HG03571 (cell line): ENCODE results near the gene CELF2.
"Not testable (repeated sequence)": the region's sequence is repeated elsewhere in the genome, so short reads cannot be mapped to it uniquely, and the experiment has no call there.

Experiments
- ATAC-seq: cut with Tn5 transposase; IDR thresholded peaks from one replicate; pipeline ENCODE4 v1.9.1; 2021; ENCODE audit not compliant: unreplicated experiment

The CELF2 gene

DNA sequence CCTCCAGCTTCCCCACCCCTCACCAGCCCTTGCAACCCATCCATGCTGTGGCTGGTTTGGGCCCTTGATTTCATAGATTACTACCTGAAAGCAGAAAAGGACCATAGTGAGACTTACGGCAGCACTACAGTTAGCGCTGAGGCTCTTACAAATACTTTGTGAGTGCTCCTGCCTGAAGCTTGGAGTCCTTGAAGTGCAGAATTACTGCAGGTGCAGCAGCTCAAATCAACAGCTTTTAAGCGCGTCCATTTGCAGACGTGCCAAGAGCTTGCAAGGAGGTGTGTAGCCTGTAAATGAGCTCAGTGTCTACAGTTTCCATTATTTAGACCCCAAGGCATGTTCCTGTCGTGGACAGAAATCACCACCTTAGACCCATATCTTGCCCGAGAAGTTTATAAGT, 103.0 kb downstream of the CELF2 start:
- ATAC-seq = no peak

DNA sequence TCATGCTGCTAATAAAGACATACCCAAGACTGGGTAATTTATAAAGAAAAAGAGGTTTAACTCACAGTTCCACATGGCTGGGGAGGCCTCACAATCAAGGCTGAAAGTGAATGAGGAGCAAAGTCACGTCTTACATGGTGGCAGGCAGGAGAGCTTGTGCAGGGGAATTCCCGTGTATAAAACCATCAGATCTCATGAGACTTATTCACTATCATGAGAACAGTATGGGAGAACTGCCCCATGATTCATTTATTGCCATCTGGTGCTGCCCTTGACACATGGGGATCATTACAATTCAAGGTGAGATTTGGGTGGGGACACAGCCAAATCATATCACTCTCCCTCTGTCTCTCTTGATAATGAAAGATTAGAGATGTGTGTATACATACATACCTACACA, 106.2 kb downstream of the CELF2 start:
- ATAC-seq = not testable (repeated sequence)

DNA sequence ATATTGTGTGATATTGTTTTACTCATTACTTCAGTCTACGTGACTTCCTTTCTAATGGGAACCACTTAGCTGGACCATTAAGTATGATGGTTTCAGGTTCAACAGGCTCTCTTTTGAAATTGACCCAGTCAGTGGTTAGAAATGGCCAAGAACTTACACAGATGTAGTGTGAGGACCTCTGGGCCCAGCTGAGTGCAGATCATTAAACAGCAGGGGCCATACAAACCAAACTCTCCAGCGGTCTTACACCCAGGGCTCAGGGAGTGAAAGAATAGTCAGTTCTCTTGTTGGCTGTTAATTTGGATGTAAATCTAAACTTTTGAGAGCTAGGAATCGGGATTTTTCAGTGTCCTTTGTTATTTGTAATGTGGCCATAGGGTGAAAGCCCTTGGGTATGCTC, 107.3 kb downstream of the CELF2 start:
- no peak for ATAC-seq

DNA sequence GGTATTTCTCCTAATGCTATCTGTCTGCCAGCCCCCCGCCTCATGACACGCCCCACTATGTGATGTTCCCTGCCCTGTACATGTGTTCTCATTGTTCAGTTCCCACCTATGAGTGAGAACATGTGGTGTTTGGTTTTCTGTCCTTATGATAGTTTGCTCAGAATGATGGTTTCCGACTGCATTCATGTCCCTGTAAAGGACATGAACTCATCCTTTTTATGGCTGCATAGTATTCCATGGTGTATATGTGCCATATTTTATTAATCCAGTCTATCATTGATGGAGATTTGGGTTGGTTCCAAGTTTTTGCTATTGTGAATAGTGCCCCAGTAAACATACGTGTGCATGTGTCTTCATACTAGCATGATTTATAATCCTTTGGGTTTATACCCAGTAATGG, 109.3 kb downstream of the CELF2 start:
- ATAC-seq = not testable (repeated sequence)

DNA sequence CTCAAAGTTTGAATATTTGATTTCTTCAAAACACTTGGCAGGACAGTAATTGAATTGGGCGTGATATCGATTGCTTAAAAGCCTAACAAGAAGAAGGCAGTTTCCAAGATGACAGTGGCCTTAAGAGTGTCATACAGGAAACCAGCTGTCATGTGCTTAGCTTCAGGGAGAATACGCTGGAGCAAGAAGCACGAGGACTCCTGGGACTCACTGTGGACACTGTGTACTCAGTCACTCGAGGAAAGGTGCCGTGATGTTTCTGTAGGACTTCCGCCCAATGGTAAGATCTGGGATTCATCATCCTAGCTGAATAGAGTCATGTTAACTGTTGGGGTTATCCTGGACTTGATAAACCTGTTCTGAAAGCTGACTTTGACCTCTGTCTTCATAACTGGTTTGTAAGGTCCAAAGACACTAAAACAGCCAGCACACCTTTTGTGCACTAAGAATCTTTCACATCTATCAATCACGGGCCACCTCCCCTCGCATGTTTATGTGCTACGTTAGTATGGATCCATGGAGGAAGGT, 113.5 kb downstream of the CELF2 start:
- no peak for ATAC-seq

DNA sequence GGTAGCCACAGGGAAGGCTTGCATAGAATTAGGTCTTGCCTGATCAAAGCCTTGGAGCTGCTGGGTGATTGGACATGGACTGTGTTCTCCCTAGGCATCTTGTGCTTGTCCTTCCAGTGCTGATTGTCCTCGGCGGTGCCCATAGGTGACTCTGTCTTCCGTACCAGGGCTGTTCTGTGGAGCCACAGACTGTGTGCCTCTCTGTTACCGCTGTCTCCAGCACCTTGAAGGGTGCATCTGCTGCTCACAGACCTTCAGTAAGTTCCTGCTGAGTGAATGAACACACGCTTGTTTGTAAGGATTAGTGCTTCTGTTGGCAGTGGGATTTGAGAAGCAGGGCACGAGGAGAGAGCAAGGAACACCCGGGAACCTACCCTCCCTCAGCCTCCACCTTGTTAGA, 116.7 kb downstream of the CELF2 start:
- no peak for ATAC-seq

DNA sequence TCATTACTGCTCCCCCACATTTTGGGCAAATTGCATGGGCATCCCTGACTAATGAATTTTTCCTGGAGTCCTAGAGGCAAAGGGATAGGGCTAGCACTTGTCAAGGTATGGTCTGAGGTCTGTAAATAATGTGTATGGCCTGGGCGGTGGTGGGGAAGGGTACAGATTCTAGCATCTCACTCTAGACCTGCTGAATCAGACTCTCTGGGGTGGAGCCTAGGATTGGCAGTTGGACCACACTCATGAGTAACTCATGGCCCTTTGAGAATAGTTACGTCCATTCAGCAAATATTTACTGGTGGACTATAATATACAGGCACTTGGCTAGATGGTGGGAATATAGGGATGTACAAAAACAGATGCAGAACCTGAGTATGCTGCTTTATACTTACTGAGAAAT, 118.0 kb downstream of the CELF2 start:
- no peak for ATAC-seq

DNA sequence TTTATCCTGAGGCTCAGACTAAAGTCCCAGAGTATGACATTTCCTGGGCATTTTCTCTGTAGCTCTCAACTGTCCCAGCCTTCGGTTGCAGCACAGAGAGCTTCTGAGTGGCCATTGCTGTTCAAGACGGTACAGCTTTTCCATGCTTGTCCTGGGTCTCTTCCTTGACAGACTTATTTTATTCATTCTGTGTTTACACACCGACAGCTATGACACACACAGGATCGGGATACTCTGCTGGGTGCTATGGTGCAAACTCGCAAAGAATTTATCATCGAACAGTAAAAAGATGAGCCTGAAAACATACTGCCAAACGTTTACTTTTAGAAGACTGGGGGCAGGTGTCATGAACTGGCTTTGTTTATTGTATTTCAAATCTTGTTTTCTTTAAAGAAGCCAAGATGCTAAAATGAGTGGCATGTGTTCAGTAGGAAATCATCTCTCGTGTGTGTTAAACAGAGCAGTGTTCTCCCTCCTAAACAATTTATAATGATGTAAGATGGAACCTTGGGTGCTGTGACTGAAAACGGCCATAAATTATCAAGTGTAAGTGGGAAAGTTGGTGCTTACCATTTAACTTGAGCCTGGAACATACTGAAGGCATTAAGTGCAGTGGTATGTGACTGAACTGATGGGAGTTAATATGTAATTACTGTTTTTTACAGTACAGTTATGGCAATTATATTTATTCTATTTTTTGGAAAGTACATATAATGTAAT, 120.8 kb downstream of the CELF2 start:
- no peak for ATAC-seq

DNA sequence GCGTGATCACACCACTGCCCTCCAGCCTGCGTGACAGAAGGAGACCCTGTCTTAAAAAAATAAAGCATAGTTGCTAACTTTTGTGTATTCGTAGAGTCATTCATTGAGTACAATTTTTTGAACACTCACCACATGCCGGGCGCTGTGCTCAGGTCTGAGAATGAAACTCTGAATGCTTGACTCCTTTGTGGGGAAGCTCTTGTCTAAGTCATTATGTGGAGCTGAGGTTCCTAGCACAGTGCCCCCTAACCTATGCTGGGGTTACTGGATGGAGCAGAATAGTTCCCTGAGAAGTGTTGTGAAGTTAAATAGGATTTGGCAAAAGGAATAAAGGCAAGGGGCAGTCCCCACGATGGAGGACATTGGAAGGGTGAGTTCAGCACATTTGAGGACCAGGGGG, 123.3 kb downstream of the CELF2 start:
- ATAC-seq = no peak

DNA sequence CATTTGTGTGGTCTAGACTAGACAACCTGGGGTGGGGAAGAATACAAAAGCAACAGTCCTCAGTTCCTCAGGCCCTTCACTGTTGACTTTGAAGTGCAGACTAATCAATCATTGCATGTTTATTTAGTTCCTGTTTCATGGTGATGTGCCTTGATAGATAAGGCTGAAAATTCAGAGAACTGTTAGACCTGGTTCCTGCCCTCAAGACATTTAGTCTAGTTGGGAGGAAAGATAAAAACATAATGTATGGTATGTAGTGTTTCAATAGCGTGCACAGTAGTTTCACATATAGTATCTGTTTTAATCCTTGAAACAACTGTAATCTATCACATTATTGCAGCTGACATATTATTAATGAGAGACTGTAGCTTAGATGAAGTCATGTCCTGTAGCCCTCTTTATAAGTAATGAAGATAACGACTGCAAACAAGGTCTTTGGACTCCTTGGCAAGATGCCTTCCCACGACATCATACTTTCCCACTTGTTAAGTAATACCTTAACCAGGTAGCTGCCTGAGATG, 124.0 kb downstream of the CELF2 start:
- ATAC-seq = no peak

DNA sequence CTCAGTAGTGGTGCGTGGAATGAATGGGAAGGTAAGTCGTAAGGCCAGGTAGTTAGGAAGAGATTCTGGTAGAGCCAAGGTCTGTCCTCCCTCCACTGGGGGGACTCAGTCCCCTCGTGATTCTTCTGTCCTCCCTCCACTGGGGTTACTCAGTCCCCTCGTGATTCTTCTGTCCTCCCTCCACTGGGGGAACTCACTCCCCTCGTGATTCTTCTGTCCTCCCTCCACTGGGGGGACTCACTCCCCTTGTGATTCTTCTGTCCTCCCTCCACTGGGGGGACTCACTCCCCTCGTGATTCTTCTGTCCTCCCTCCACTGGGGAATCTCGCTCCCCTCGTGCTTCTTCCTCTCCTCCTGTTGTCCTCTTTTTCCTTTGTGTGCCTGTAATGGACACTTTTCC, 125.1 kb downstream of the CELF2 start:
- no peak for ATAC-seq

DNA sequence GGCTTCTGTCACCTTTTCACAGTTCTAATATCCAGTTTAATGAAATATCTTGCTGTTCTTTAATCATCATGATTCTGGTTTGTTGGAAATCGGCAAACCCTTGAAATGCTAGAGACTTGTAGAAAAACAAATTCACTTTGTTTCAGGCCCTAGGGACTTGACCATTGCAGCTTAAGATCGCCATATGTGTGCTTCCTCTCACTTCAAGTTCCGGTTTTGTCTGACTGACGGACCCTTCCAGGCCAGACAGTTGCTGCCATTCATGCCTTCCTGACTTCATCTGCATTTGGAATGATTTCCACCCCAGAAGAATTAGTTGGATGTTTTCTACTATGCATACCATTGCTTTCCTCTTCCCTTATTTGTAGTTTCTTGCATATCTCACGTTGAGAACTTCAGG, 125.6 kb downstream of the CELF2 start:
- no peak for ATAC-seq

DNA sequence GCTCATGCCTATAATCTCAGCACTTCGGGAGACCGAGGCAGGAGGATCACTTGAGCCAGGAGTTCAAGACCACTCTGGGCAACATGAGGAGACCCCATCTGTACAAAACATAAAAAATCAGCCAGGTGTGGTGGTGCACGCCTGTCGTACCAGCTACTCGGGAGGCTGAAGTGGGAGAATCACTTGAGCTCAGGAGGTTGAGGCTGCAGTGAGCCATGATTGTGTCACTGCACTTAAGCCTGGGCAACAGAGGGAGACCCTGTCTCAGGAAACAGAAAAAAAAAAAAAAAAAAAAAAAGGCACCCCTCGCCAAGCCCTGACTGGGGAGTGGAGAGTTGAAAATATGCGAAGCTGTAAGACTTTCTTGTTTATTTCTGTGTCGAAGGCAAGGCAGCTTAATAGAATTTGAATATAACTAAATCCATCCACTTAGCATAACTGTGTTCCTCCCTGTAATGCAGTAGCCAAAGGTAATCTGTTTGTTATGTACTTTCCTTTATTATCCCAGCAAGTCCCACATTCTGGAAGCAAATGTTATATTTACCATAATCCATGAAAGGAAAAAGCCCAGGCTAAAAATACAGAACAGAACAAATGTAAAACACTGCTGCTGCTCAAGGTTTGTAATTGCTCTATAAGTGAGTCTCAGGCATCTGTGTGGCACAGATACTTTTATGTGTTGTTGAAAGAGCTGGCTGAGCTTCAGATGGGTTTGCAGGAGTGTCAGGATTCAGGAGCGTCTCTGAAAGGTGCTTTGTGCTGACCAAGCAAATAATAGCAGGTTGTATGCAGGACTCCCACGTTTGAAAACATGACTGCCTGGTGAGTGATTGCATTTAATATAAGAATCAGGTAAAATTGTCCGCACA, 127.2 kb downstream of the CELF2 start:
- ATAC-seq = peak; percentile 14

DNA sequence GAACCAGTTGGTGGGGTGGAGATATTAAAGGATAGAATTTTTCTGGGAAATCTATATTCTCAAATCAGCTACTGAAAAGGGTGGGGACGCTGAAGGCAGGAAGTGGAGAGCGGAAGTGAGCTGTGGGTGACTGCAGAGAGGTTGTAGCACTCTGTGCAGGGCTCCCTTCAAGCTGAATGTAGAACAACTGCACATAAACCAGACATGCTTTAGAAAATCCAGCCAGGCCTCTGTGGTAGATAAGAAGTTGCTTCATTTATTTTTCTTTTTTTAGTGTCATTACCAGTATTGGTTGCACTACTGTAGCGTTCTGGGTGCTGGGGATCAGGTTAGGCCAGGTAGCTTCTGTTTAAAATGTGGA, 127.8 kb downstream of the CELF2 start:
- peak; percentile 77 for ATAC-seq

DNA sequence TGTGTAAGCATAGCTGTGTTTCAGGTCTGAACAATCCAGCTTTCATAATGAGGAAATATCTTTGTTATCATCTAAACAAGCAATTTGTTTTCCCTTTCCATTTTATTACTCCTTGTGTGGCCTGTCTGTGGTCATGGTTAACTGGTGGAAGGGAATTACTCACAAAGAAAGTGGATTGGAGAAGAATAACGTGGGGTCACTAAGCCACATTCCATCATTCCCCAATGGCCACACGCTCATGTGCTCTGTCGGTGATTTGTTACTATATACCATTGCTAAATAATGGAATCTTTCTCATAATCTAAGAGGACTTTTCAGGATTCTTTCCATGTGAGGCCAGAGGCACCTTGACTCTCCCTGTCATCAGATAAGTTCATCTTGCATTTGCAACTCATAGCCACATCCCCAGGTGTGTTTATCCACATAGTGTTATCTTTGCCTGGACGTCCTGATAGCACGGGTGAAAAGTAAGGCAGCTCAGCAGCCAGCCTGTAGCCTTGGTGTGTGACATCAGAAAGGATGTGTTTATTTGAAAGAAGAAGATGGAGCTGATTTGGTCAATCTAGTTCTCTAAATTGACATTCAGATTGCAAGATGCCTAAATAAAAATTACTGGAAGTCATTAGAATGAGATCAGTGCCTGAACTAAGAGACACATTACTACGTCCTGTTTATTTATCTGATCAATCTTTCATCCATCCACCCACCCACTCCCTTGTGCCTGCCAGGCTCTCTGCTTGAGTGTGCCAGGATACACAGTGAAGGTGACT, 128.9 kb downstream of the CELF2 start:
- ATAC-seq = no peak

DNA sequence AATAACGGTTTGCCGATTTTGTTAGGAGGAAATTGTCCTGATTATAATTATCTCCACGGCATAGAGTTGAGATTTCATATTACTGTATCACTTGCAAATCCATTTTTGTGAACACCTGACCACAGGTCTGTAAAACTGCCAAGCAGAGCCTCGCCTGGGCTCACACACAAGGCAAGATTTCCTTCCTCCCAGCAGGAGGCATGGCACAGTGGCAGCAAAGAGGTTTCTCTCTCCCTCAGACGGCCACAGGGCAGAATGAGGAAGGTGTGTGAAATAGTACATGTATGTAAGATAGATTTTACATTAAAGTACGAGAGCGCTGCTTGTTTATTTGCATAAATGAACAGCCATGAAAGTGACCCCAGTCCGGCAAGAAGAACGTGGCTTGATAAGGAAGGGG, 130.1 kb downstream of the CELF2 start:
- ATAC-seq = no peak

DNA sequence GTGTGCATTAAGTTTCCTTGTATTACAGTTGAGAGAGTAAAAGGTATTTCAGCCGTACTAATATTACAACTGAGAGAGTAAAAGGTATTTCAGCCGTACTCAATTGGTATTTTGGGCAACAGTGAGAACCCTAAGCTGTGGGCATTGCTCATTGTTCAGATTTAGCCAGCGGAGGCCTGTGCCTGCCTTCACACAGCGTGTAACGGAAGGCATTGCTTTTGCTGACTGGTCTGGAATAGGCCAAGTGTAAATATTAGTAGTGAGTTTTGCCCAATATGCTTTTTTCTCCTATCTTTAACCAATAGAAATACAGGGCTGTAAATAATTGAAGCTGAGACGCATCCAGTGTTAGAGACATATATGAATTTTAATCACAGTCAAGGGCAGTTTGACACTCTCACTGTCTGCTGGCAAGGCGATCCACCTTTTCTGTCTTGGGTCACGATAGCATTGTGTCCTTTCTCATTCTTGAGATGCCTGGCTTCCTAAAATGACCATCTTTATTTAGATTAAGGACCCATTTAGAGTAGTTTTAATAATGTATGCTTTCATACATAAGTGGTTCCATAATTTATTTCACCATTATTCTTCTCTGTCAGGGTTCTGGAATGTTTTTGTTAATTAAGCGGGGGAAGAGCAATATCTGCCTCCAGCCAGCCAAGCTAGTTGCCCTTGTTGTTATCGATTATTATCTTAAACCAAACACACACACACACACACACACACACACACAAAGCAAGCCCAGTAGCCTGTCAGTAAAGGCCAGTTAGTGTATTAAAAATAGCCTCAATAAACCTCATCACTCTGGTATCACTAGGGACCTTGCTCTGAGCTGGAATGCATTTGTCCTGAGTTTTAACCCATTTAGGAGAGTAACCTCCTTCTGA, 130.7 kb downstream of the CELF2 start:
- no peak for ATAC-seq

DNA sequence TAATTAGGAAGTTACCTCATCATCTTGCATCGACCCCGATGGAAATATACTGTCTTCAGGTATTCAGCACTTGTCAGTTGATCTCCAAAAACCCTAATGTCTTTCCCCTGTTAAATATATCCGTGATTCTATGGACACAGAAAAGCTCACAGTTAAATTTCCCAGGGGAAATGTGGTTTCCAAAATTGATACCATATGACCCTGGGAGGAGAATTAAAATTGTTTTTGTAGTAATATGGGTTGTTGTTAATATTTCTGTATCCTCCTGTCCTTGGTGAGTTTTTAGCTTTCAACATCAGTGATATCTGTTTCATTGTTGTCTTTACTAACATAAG, 132.1 kb downstream of the CELF2 start:
- no peak for ATAC-seq

DNA sequence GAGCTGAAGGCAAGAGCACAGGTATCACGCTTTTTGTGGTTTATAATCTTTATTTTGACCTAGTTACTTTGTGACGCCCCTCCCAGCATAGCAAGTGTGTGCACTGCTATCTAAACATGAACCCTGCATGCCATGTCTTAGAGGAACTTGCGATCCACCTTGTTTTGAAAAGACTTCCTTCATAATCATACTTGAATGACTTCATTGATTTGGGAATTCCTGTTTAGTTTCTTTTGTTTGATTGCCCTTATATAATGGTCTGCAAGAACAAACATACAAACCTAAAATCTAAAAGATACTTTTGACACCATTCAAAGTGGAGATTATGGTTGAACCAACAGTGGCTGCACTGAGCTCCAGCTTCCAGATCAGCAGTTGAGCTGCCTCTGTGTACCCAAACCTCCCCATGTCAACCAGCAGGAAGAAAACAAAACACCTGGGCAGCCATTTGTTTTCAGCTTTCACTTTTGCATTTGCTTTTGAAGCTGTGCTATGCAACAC, 132.6 kb downstream of the CELF2 start:
- no peak for ATAC-seq

DNA sequence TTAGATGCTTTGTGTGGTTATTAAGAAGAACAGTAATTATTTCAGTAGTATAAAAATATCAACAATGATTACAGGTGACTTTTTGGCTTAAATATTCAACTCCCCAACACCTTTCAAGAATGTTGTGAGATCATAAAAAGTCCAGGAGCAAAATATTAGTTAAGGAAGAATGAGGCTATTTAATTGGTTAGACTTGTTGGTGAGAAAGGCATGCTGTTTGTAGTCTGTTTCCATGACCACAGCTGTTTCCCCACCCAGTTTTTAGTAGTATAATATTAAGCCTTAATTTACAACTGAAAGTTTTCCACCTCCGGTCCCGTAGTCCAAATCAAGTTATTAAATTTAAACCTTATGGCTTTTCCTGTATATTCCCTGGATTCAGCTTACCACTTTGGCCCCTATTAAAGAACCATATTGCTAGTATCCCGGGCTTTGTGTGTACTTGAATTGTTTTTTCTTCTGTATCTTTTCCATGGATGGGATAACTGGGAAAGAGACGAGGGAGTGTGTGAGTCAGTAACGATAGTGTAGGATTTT, 133.3 kb downstream of the CELF2 start:
- no peak for ATAC-seq
